Kidney (tissue), 14 donors: ENCODE measurements around the gene RAB40A. TPM values are rescaled to one million over a fixed set of nuclear protein-coding genes. Genes with fewer than 3 reads are reported as not detected.
"Not testable (repeated sequence)": the region's sequence is repeated elsewhere in the genome, so short reads cannot be mapped to it uniquely, and the experiment has no call there.

Experiments
- DNase-seq, 5 donors: peaks; one replicate each; pipeline ENCODE4 v3.0.0-alpha.2; 2013 to 2020
- FAIRE-seq: peaks from 2 replicates; lab custom pipeline; 2012; peaks lifted over from hg19 to GRCh38; lab: Jason Lieb, UNC
- H3K27ac ChIP-seq, 2 donors: one replicate each; pipeline ENCODE4 v1.7.0; 2013; ENCODE audit warnings: low read depth in 2 of 2, low read length in 2 of 2, inconsistent platforms in 1 of 2
- H3K27me3 ChIP-seq: one replicate; pipeline ENCODE4 v1.7.1; 2013; ENCODE audit warnings: low read length, inconsistent platforms; ENCODE audit not compliant: control insufficient read depth, insufficient read depth
- H3K36me3 ChIP-seq, 3 donors: one replicate each; pipeline versions ENCODE4 v1.7.0 to v1.7.1; 2013; ENCODE audit warnings: low read length in 3 of 3, control low read depth in 1 of 3, inconsistent platforms in 1 of 3; ENCODE audit not compliant: insufficient read depth in 3 of 3, control insufficient read depth in 2 of 3
- H3K4me1 ChIP-seq, 3 donors: one replicate each; pipeline versions ENCODE4 v1.7.0 to v1.7.1; 2013; ENCODE audit warnings: low read length in 3 of 3, inconsistent platforms in 1 of 3, low read depth in 1 of 3; ENCODE audit not compliant: control insufficient read depth in 2 of 3, insufficient read depth in 2 of 3
- H3K4me3 ChIP-seq, 3 donors: one replicate each; pipeline versions ENCODE4 v1.7.0 to v1.8.1; 2013; ENCODE audit warnings: low read length in 3 of 3, control low read depth in 1 of 3, inconsistent platforms in 1 of 3
- H3K9ac ChIP-seq, 3 donors: one replicate each; pipeline versions ENCODE4 v1.7.0 to v1.7.1; 2013; ENCODE audit warnings: low read length in 3 of 3, control low read depth in 1 of 3, inconsistent platforms in 1 of 3
- H3K9me3 ChIP-seq, 3 donors: one replicate each; pipeline versions ENCODE4 v1.7.0 to v1.7.1; 2013; ENCODE audit warnings: low read length in 3 of 3, control low read depth in 1 of 3, inconsistent platforms in 1 of 3; ENCODE audit not compliant: control insufficient read depth in 2 of 3, insufficient read depth in 1 of 3
- intact Hi-C: fragments of 100-400 bp; cut with DNase I; formaldehyde crosslinking; loops from one replicate; pipeline ENCODE4 v1.11.1; 2022
- polyA plus RNA-seq: library from polyadenylated mRNA; stranded (reverse); fragments of 350-450 nt; fragmentation: Illumina TruSeq; extraction: RNeasy Lipid Tissue Mini Kit (QIAGEN cat#74804); gene quantifications from one replicate; pipeline ENCODE4 v1.2.3, GENCODE V29; 2014; ENCODE audit warnings: low read depth, low replicate concordance; ENCODE audit not compliant: insufficient read depth
- total RNA-seq: library from RNA; stranded (reverse); fragmentation: NEBNext Ultra II Directional; extraction: Animal tissue kit (Norgen Biotek cat#: 25700); gene quantifications from one replicate; pipeline ENCODE4 v1.2.1, GENCODE V29; 2021
- TF ChIP-seq, protein P1 (sequence below): IDR thresholded peaks from 3 replicates; pipeline ENCODE4 v1.5.1; 2012; ENCODE audit warnings: mild to moderate bottlenecking, moderate library complexity, borderline replicate concordance; ENCODE audit not compliant: insufficient read depth; ENCODE audit errors: extremely low read depth
- donor health status: control.
- donor health status: control.
- donor health status: control.
- donor health status: control.
- donor health status: control.
- donor health status: DM: yes; HTN: yes; CAD: no.
- donor health status: Normal renal cell carcinoma (clear cell type).

Gene RAB40A
- total and polyA plus RNA-seq, 2 donors from 2014 or later: 1.4 TPM; not detected in 1

DNA sequence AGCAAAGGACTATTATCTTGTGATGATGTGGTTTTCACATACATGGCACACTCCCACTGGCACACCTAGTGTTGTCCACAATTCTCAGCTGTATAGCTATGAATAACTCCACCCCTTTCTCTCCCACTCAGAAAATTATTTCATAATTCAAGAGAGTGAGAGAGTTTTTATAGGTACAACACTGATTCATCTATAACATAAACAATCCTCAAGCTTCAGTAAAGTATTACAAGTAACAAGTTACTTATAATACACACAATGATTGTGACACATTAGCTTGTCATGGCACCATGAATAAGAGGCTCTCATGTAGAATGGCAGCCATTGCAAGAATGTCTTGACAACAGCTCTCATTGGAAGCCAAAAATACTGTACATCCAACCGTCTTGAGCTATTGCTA is 43.9 kb downstream of the RAB40A start:
- DNase-seq (no peak), FAIRE-seq (no peak)
- Histone ChIP-seq H3K4me3 (no peak overlapping the region), H3K27me3 (peaks cover 2% of the 10 kb centered on the region), H3K9me3 (peaks cover 0 to 3% (median 0%) of the 10 kb centered on the region in 3 donors), H3K9ac (no peak overlapping the region), H3K4me1 (no peaks in the 10 kb centered on the region), H3K27ac (no peak overlapping the region), H3K36me3 (no peaks in the 10 kb centered on the region)
- TF ChIP-seq, protein P1, sequence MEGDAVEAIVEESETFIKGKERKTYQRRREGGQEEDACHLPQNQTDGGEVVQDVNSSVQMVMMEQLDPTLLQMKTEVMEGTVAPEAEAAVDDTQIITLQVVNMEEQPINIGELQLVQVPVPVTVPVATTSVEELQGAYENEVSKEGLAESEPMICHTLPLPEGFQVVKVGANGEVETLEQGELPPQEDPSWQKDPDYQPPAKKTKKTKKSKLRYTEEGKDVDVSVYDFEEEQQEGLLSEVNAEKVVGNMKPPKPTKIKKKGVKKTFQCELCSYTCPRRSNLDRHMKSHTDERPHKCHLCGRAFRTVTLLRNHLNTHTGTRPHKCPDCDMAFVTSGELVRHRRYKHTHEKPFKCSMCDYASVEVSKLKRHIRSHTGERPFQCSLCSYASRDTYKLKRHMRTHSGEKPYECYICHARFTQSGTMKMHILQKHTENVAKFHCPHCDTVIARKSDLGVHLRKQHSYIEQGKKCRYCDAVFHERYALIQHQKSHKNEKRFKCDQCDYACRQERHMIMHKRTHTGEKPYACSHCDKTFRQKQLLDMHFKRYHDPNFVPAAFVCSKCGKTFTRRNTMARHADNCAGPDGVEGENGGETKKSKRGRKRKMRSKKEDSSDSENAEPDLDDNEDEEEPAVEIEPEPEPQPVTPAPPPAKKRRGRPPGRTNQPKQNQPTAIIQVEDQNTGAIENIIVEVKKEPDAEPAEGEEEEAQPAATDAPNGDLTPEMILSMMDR: no peak
- intact Hi-C loops: no loop called here

DNA sequence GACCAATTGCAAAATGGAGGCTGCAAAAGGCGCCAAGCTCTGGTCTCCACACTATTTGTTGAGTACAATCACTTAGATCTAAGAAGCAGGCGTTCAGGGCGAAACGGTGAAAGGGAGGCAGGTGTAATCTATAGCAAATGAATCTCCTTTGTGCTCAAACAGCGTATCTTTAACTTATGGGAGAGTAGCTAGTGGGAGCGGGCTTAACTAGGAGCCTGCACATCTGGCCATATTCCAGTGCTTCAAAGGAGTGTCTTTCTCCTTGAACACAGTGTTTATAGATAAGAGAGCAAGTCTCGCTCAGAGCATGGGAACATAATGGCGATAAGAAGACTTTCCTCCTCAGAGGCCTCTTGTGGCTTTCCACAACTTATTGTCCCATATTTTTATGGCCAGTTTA is 49.3 kb downstream of the RAB40A start:
- H3K27me3 ChIP-seq, H3K4me1 ChIP-seq, H3K9ac ChIP-seq, FAIRE-seq, H3K27ac ChIP-seq, H3K9me3 ChIP-seq, H3K36me3 ChIP-seq, H3K4me3 ChIP-seq, DNase-seq: not testable (repeated sequence)
- intact Hi-C loops: loop anchor here (10.0 kb wide), 1 partner anchor 125 kb away; no protein-coding TSS in a partner anchor

DNA sequence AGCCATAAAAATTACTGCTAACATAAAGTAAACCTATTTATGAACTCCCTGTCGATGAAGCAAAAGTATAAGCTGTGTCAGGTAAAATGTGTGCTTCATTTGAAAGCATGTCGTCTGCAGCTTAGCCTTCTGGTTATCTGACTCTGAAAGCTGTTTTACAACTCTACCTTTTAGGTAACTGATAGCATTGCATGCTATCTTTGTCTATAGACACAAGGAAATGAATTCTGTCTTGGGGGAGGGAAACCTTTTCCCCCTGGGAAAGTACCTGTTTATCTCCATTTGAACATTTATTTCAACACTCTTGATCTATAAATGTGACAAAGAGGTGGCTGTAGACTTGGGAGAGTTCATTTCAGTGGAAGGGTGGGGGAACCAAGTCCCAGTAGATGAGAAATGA is 51.4 kb downstream of the RAB40A start:
- Histone ChIP-seq H3K9me3 (peaks cover 0 to 3% (median 0%) of the 10 kb centered on the region in 3 donors), H3K27ac (no peak overlapping the region), H3K27me3 (no peaks in the 10 kb centered on the region), H3K36me3 (no peaks in the 10 kb centered on the region), H3K4me1 (no peaks in the 10 kb centered on the region), H3K4me3 (no peak overlapping the region), H3K9ac (no peak overlapping the region)
- TF ChIP-seq, protein P1: no peak
- no peak for DNase-seq
- FAIRE-seq: no peak
- intact Hi-C loops: loop anchor here (10.0 kb wide), 1 partner anchor 123 kb away; no protein-coding TSS in a partner anchor

DNA sequence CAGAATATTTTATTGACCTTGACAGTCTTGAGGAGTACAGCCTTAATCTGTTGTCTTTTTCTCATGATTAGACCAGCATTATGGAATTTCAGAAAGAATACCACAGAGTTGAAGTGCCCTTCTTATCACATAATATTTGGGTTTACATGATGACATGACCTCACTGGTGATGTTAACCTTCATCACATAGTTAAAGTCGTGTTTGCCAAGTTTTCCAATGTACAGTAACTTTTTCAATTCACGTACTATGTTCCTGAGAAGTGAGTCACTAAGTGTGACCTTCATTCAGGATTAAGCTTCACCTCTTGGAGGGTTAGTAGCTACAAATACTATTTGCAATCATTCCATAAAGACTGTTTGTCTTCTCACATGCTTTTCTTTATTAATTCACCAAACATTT is 52.1 kb downstream of the RAB40A start:
- no peaks in the 10 kb centered on the region for H3K36me3 ChIP-seq
- DNase-seq (no peak), FAIRE-seq (no peak)
- intact Hi-C loops: loop anchor here (10.0 kb wide), 1 partner anchor 122 kb away; no protein-coding TSS in a partner anchor
- no peak overlapping the region for H3K27ac ChIP-seq
- H3K9ac ChIP-seq: no peak overlapping the region
- no peaks in the 10 kb centered on the region for H3K4me1 ChIP-seq
- H3K9me3 ChIP-seq: peaks cover 0 to 3% (median 0%) of the 10 kb centered on the region in 3 donors
- H3K4me3 ChIP-seq: no peak overlapping the region
- no peaks in the 10 kb centered on the region for H3K27me3 ChIP-seq
- TF ChIP-seq, protein P1: no peak
